GM18505 (cell line): ENCODE data around the gene SELENOT.
A peak's percentile ranks its signal among the peaks of the same experiment; 100 is the strongest.

Experiments used
- ATAC-seq: cut with Tn5 transposase; IDR thresholded peaks from one replicate; pipeline ENCODE4 v1.9.1; 2021; ENCODE audit not compliant: unreplicated experiment
- POLR2A ChIP-seq: IDR thresholded peaks from 4 replicates; pipeline ENCODE4 v1.6.1; 2011; ENCODE audit warnings: borderline replicate concordance; ENCODE audit not compliant: insufficient read depth, insufficient read length; ENCODE audit errors: extremely low read depth

Gene SELENOT

GRCh38 chr3:150603153-150603979 lies at the start of gene SELENOT:
TSS of gene SELENOT (plus strand) at chr3:150603321. CDS start at chr3:150603363, 42 bp downstream.
- ATAC-seq = peak; percentile 57
- TF ChIP-seq POLR2A = peak; percentile 99

GRCh38 chr3:150555859-150556436 lies 47.2 kb upstream of the SELENOT start:
- TF ChIP-seq POLR2A = no peak
- no peak for ATAC-seq

- TF ChIP-seq POLR2A = no peak
- ATAC-seq = no peak
Measured at GRCh38 chr3:150556792-150557191, 46.3 kb upstream of the SELENOT start.

GRCh38 chr3:150557725-150558124 lies 45.4 kb upstream of the SELENOT start:
- no peak for TF ChIP-seq POLR2A
- ATAC-seq = no peak

GRCh38 chr3:150564243-150564642 lies 38.9 kb upstream of the SELENOT start:
- ATAC-seq = no peak

GRCh38 chr3:150567328-150567727 lies 35.8 kb upstream of the SELENOT start:
- no peak for ATAC-seq

More at GRCh38 chr3:150564243-150564642, 38.9 kb upstream of the SELENOT start:
- TF ChIP-seq POLR2A = no peak

GRCh38 chr3:150577855-150578254 lies 25.3 kb upstream of the SELENOT start:
- TF ChIP-seq POLR2A = no peak
- no peak for ATAC-seq

More at GRCh38 chr3:150567328-150567727, 35.8 kb upstream of the SELENOT start:
- no peak for TF ChIP-seq POLR2A

- no peak for TF ChIP-seq POLR2A
- ATAC-seq = no peak
Measured at GRCh38 chr3:150581174-150581573, 21.9 kb upstream of the SELENOT start.

- TF ChIP-seq POLR2A = no peak
- peak; percentile 64 for ATAC-seq
Measured at GRCh38 chr3:150582620-150583019, 20.5 kb upstream of the SELENOT start.

- ATAC-seq = peak; percentile 42
- no peak for TF ChIP-seq POLR2A
Measured at GRCh38 chr3:150583028-150583427, 20.1 kb upstream of the SELENOT start.

GRCh38 chr3:150588027-150588830 lies 14.9 kb upstream of the SELENOT start:
- no peak for ATAC-seq

GRCh38 chr3:150589759-150590158 lies 13.4 kb upstream of the SELENOT start:
- ATAC-seq = no peak
- no peak for TF ChIP-seq POLR2A

More at GRCh38 chr3:150588027-150588830, 14.9 kb upstream of the SELENOT start:
- TF ChIP-seq POLR2A = no peak

- ATAC-seq = no peak
Measured at GRCh38 chr3:150594150-150594549, 9.0 kb upstream of the SELENOT start.

More at GRCh38 chr3:150594150-150594549, 9.0 kb upstream of the SELENOT start:
- TF ChIP-seq POLR2A = no peak
